ENCODE results near the gene PVALEF.

- TF ChIP-seq CTCF (IDR thresholded peaks at IDR 0.05): no peak
- no peak for TF ChIP-seq POLR2AphosphoS5 (IDR thresholded peaks at IDR 0.05)
- no peak for TF ChIP-seq POLR2A (IDR thresholded peaks at IDR 0.05)
Measured at GRCh38 chr17:81151278-81151677, 14.0 kb upstream of the PVALEF start.

Measured in prostate gland (tissue), 2 donors.